Measurements from ENCODE around the gene MDP1.

MDP1 gene

GRCh38 chr14:24190416-24190815, 25.4 kb downstream of the MDP1 start:
- Mint-ChIP-seq H3K9me3 (no peaks in the 10 kb centered on the region), H3K27me3 (no peaks in the 10 kb centered on the region), H3K36me3 (ENCODE audit: low read depth) (peaks cover 66% of the 10 kb centered on the region), H3K27ac (no peak overlapping the region), H3K4me3 (no peak overlapping the region), H3K4me1 (ENCODE audit: low read depth) (peaks cover 62% of the 10 kb centered on the region)
- intact Hi-C loops (cut with micrococcal nuclease), result no loop called here

GRCh38 chr14:24189460-24189859, 26.4 kb downstream of the MDP1 start:
- H3K36me3 Mint-ChIP-seq (ENCODE audit: low read depth), result peaks cover 68% of the 10 kb centered on the region
- peaks cover 54% of the 10 kb centered on the region for H3K4me1 Mint-ChIP-seq (ENCODE audit: low read depth)
- peak overlapping the region; percentile 81 for H3K27ac Mint-ChIP-seq
- intact Hi-C loops (cut with micrococcal nuclease), result loop anchor here (2.0 kb wide), 1 partner anchor 43 kb away; the partner anchor contains the start of genes PSME2 and RNF31
- no peak overlapping the region for H3K4me3 Mint-ChIP-seq
- H3K27me3 Mint-ChIP-seq, result no peaks in the 10 kb centered on the region
- H3K9me3 Mint-ChIP-seq, result no peaks in the 10 kb centered on the region

- Mint-ChIP-seq H3K36me3 (ENCODE audit: low read depth) (peaks cover 73% of the 10 kb centered on the region), H3K9me3 (no peaks in the 10 kb centered on the region), H3K4me3 (peak overlapping the region; percentile 85), H3K27me3 (no peaks in the 10 kb centered on the region), H3K4me1 (ENCODE audit: low read depth) (peaks cover 50% of the 10 kb centered on the region), H3K27ac (peak overlapping the region; percentile 81)
- intact Hi-C loops (cut with micrococcal nuclease), result loop anchor here (2.0 kb wide), 1 partner anchor 42 kb away; the partner anchor contains the start of genes PSME2 and RNF31
These were observed 26.8 kb downstream of the MDP1 start for GRCh38 chr14:24189059-24189375.

- Mint-ChIP-seq H3K27me3 (no peaks in the 10 kb centered on the region), H3K27ac (peak within 1 kb of the TSS; percentile 81), H3K36me3 (ENCODE audit: low read depth) (peaks cover 78% of the 10 kb centered on the region), H3K4me3 (peak within 1 kb of the TSS; percentile 85), H3K4me1 (ENCODE audit: low read depth) (peaks cover 47% of the 10 kb centered on the region), H3K9me3 (no peaks in the 10 kb centered on the region)
- intact Hi-C loops (cut with micrococcal nuclease), result loop anchor here (1.0 to 2.0 kb wide), 3 partner anchors 42 to 74 kb away; partner anchors contain the start of genes DCAF11, GMPR2, NEDD8 and NRL
These were observed 27.4 kb downstream of the MDP1 start, which contains the start of gene IPO4 for GRCh38 chr14:24188251-24189058. IPO4 (minus strand) TSS chr14:24188816; CDS start chr14:24188787, 29 bp downstream.

- H3K9me3 Mint-ChIP-seq, result no peaks in the 10 kb centered on the region
These were observed 28.3 kb downstream of the MDP1 start for GRCh38 chr14:24187539-24187915.

GRCh38 chr14:24186831-24187538, 28.9 kb downstream of the MDP1 start:
- Mint-ChIP-seq H3K4me1 (ENCODE audit: low read depth) (peaks cover 37% of the 10 kb centered on the region), H3K27me3 (no peaks in the 10 kb centered on the region), H3K9me3 (no peaks in the 10 kb centered on the region), H3K36me3 (ENCODE audit: low read depth) (peaks cover 80% of the 10 kb centered on the region), H3K27ac (peak overlapping the region; percentile 81), H3K4me3 (no peak overlapping the region)
- intact Hi-C loops (cut with micrococcal nuclease), result no loop called here

More at GRCh38 chr14:24187539-24187915, 28.3 kb downstream of the MDP1 start:
- H3K27ac Mint-ChIP-seq, result peak overlapping the region; percentile 81
- peaks cover 80% of the 10 kb centered on the region for H3K36me3 Mint-ChIP-seq (ENCODE audit: low read depth)
- H3K4me3 Mint-ChIP-seq, result peak overlapping the region; percentile 85
- no peaks in the 10 kb centered on the region for H3K27me3 Mint-ChIP-seq
- peaks cover 42% of the 10 kb centered on the region for H3K4me1 Mint-ChIP-seq (ENCODE audit: low read depth)
- intact Hi-C loops (cut with micrococcal nuclease), result no loop called here

GRCh38 chr14:24185741-24186140, 30.1 kb downstream of the MDP1 start:
- Mint-ChIP-seq H3K27me3 (no peaks in the 10 kb centered on the region), H3K4me1 (ENCODE audit: low read depth) (peaks cover 31% of the 10 kb centered on the region), H3K4me3 (no peak overlapping the region), H3K36me3 (ENCODE audit: low read depth) (peaks cover 81% of the 10 kb centered on the region), H3K27ac (no peak overlapping the region), H3K9me3 (no peaks in the 10 kb centered on the region)
- intact Hi-C loops (cut with micrococcal nuclease), result no loop called here

GRCh38 chr14:24185026-24185425, 30.8 kb downstream of the MDP1 start:
- H3K27me3 Mint-ChIP-seq, result no peaks in the 10 kb centered on the region
- H3K9me3 Mint-ChIP-seq, result no peaks in the 10 kb centered on the region
- intact Hi-C loops (cut with micrococcal nuclease), result no loop called here
- H3K27ac Mint-ChIP-seq, result no peak overlapping the region
- no peak overlapping the region for H3K4me3 Mint-ChIP-seq
- H3K4me1 Mint-ChIP-seq (ENCODE audit: low read depth), result peaks cover 27% of the 10 kb centered on the region
- peaks cover 81% of the 10 kb centered on the region for H3K36me3 Mint-ChIP-seq (ENCODE audit: low read depth)

- no peak overlapping the region for H3K27ac Mint-ChIP-seq
- no peaks in the 10 kb centered on the region for H3K9me3 Mint-ChIP-seq
- H3K27me3 Mint-ChIP-seq, result no peaks in the 10 kb centered on the region
- peaks cover 22% of the 10 kb centered on the region for H3K4me1 Mint-ChIP-seq (ENCODE audit: low read depth)
- peaks cover 84% of the 10 kb centered on the region for H3K36me3 Mint-ChIP-seq (ENCODE audit: low read depth)
- no peak overlapping the region for H3K4me3 Mint-ChIP-seq
- intact Hi-C loops (cut with micrococcal nuclease), result no loop called here
These were observed 31.5 kb downstream of the MDP1 start for GRCh38 chr14:24184104-24184970.

GRCh38 chr14:24183014-24183481, 32.8 kb downstream of the MDP1 start:
- Mint-ChIP-seq H3K9me3 (no peaks in the 10 kb centered on the region), H3K27me3 (no peaks in the 10 kb centered on the region), H3K27ac (no peak overlapping the region), H3K4me3 (no peak overlapping the region), H3K36me3 (ENCODE audit: low read depth) (peaks cover 92% of the 10 kb centered on the region), H3K4me1 (ENCODE audit: low read depth) (peaks cover 12% of the 10 kb centered on the region)
- intact Hi-C loops (cut with micrococcal nuclease), result no loop called here

GRCh38 chr14:24182110-24182882, 33.6 kb downstream of the MDP1 start:
- Mint-ChIP-seq H3K4me3 (no peak overlapping the region), H3K27me3 (no peaks in the 10 kb centered on the region), H3K9me3 (no peaks in the 10 kb centered on the region), H3K27ac (no peak overlapping the region), H3K36me3 (ENCODE audit: low read depth) (peaks cover 99% of the 10 kb centered on the region), H3K4me1 (ENCODE audit: low read depth) (peaks cover 5% of the 10 kb centered on the region)
- intact Hi-C loops (cut with micrococcal nuclease), result no loop called here

- Mint-ChIP-seq H3K4me1 (ENCODE audit: low read depth) (no peaks in the 10 kb centered on the region), H3K27me3 (no peaks in the 10 kb centered on the region), H3K4me3 (no peak overlapping the region), H3K9me3 (no peaks in the 10 kb centered on the region), H3K27ac (no peak overlapping the region), H3K36me3 (ENCODE audit: low read depth) (peaks cover 100% of the 10 kb centered on the region)
- intact Hi-C loops (cut with micrococcal nuclease), result no loop called here
These were observed 34.3 kb downstream of the MDP1 start for GRCh38 chr14:24181371-24182077.
